H9 (cell line): Measurements from ENCODE around the gene SRPK2. TPM values are rescaled to one million over a fixed set of nuclear protein-coding genes. Genes with fewer than 3 reads are reported as not detected.

Source experiments
- DNase-seq: peaks from one replicate; pipeline ENCODE4 v3.0.0-alpha.2; 2017
- H2AFZ ChIP-seq: one replicate; pipeline ENCODE4 v1.6.1; 2013; ENCODE audit warnings: mild to moderate bottlenecking, low read length, control low read depth, moderate library complexity
- H2AK5ac ChIP-seq: 2 replicates; pipeline ENCODE4 v1.6.1; 2013; ENCODE audit warnings: low read length, control low read depth, mixed read lengths; ENCODE audit not compliant: insufficient read length
- H2BK120ac ChIP-seq: one replicate; pipeline ENCODE4 v1.6.1; 2013; ENCODE audit warnings: low read depth, mild to moderate bottlenecking, low read length, control low read depth, inconsistent platforms; ENCODE audit not compliant: poor library complexity, severe bottlenecking
- H2BK12ac ChIP-seq: 2 replicates; pipeline ENCODE4 v1.6.1; 2013; ENCODE audit warnings: low read length, control low read depth, mixed read lengths, low read depth; ENCODE audit not compliant: insufficient read length
- H2BK15ac ChIP-seq: 2 replicates; pipeline ENCODE4 v1.6.1; 2013; ENCODE audit warnings: low read depth, low read length, control low read depth
- H2BK20ac ChIP-seq: one replicate; pipeline ENCODE4 v1.6.1; 2013; ENCODE audit warnings: low read depth, mild to moderate bottlenecking, low read length, control low read depth, inconsistent platforms; ENCODE audit not compliant: poor library complexity, severe bottlenecking
- H2BK5ac ChIP-seq: 2 replicates; pipeline ENCODE4 v1.6.1; 2013; ENCODE audit warnings: low read length, control low read depth, mixed read lengths; ENCODE audit not compliant: insufficient read length
- H3K14ac ChIP-seq: 2 replicates; pipeline ENCODE4 v1.6.1; 2013; ENCODE audit warnings: low read length, control low read depth; ENCODE audit not compliant: insufficient read depth
- H3K18ac ChIP-seq: 2 replicates; pipeline ENCODE4 v1.6.1; 2013; ENCODE audit warnings: low read depth, mild to moderate bottlenecking, mixed read lengths, low read length, control low read depth; ENCODE audit not compliant: insufficient read length
- H3K23ac ChIP-seq: 2 replicates; pipeline ENCODE4 v1.6.1; 2013; ENCODE audit warnings: low read length, control low read depth, mixed read lengths, low read depth; ENCODE audit not compliant: insufficient read length
- H3K23me2 ChIP-seq: 2 replicates; pipeline ENCODE4 v1.6.1; 2013; ENCODE audit warnings: low read depth, mild to moderate bottlenecking, mixed read lengths, low read length, control low read depth; ENCODE audit not compliant: insufficient read length, poor library complexity, severe bottlenecking
- H3K27ac ChIP-seq: 2 replicates; pipeline ENCODE4 v1.5.1; 2013; ENCODE audit warnings: low read length, control low read depth, mixed read lengths, low read depth; ENCODE audit not compliant: insufficient read length
- H3K27me3 ChIP-seq: 2 replicates; pipeline ENCODE4 v1.6.1; 2013; ENCODE audit warnings: low read length, control low read depth, inconsistent platforms; ENCODE audit not compliant: insufficient read depth
- H3K4ac ChIP-seq: 2 replicates; pipeline ENCODE4 v1.6.1; 2013; ENCODE audit warnings: low read depth, mild to moderate bottlenecking, control low read depth, inconsistent platforms, low read length, moderate library complexity
- H3K4me1 ChIP-seq: 2 replicates; pipeline ENCODE4 v1.6.1; 2013; ENCODE audit warnings: low read length, control low read depth, inconsistent platforms; ENCODE audit not compliant: insufficient read depth
- H3K4me2 ChIP-seq: 2 replicates; pipeline ENCODE4 v1.6.1; 2013; ENCODE audit warnings: low read length, control low read depth, mixed read lengths; ENCODE audit not compliant: insufficient read length, insufficient read depth
- H3K56ac ChIP-seq: 2 replicates; pipeline ENCODE4 v1.6.1; 2013; ENCODE audit warnings: low read depth, mild to moderate bottlenecking, mixed read lengths, low read length, control low read depth; ENCODE audit not compliant: insufficient read length
- H3K79me1 ChIP-seq: 2 replicates; pipeline ENCODE4 v1.6.1; 2013; ENCODE audit warnings: low read depth, mild to moderate bottlenecking, moderate library complexity, low read length, control low read depth, inconsistent platforms; ENCODE audit not compliant: insufficient read depth, poor library complexity, severe bottlenecking
- H3K79me2 ChIP-seq: 2 replicates; pipeline ENCODE4 v1.6.1; 2013; ENCODE audit warnings: low read length, control low read depth, inconsistent platforms; ENCODE audit not compliant: insufficient read depth
- H3K9ac ChIP-seq: 2 replicates; pipeline ENCODE4 v1.6.1; 2013; ENCODE audit warnings: low read length, control low read depth, mixed read lengths; ENCODE audit not compliant: insufficient read length; ENCODE audit errors: extremely low read depth
- H3K9me3 ChIP-seq: one replicate; pipeline ENCODE4 v1.6.1; 2013; ENCODE audit warnings: low read depth, low read length, inconsistent platforms; ENCODE audit not compliant: control insufficient read depth
- H3T11ph ChIP-seq: one replicate; pipeline ENCODE4 v1.6.1; 2013; ENCODE audit warnings: mild to moderate bottlenecking, low read length, control low read depth, inconsistent platforms
- H4K20me1 ChIP-seq: one replicate; pipeline ENCODE4 v1.6.1; 2013; ENCODE audit not compliant: control insufficient read depth, insufficient read length, insufficient read depth
- H4K5ac ChIP-seq: 2 replicates; pipeline ENCODE4 v1.6.1; 2013; ENCODE audit warnings: low read depth, mild to moderate bottlenecking, mixed read lengths, low read length, control low read depth; ENCODE audit not compliant: insufficient read length
- H4K8ac ChIP-seq: replicated peaks from 2 replicates; pipeline ENCODE4 v1.6.1; 2013; ENCODE audit warnings: low read length, control low read depth, mixed read lengths, low read depth; ENCODE audit not compliant: insufficient read length
- H4K91ac ChIP-seq: 2 replicates; pipeline ENCODE4 v1.6.1; 2013; ENCODE audit warnings: low read depth, mild to moderate bottlenecking, moderate library complexity, mixed read lengths, low read length, control low read depth; ENCODE audit not compliant: insufficient read length
- H3K27ac Mint-ChIP-seq, 3 experiments: 2 replicates in 2 of 3; 3 replicates in 1 of 3; pipeline ENCODE4 v1.8.0; 2020 to 2021; ENCODE audit warnings: mixed read lengths in 3 of 3, mild to moderate bottlenecking in 1 of 3, moderate library complexity in 1 of 3
- H3K27me3 Mint-ChIP-seq: 2 replicates; pipeline ENCODE4 v1.8.0; 2021; ENCODE audit warnings: low read depth, mild to moderate bottlenecking, moderate library complexity, mixed read lengths
- H3K36me3 Mint-ChIP-seq, 3 experiments: 2 replicates in 2 of 3; 3 replicates in 1 of 3; pipeline ENCODE4 v1.8.0; 2020 to 2021; ENCODE audit warnings: low read depth in 3 of 3, mixed read lengths in 3 of 3; ENCODE audit not compliant: insufficient read depth in 1 of 3
- H3K4me1 Mint-ChIP-seq, 2 experiments: 2 replicates each; pipeline ENCODE4 v1.8.0; 2020; ENCODE audit warnings: mixed read lengths in 2 of 2
- H3K4me3 Mint-ChIP-seq, 2 experiments: 2 replicates in 1 of 2; 3 replicates in 1 of 2; pipeline ENCODE4 v1.8.0; 2020 to 2021; ENCODE audit warnings: mild to moderate bottlenecking in 2 of 2, mixed read lengths in 2 of 2, moderate library complexity in 1 of 2
- H3K9me3 Mint-ChIP-seq, 2 experiments: 2 replicates in 1 of 2; 3 replicates in 1 of 2; pipeline ENCODE4 v1.8.0; 2020; ENCODE audit warnings: mild to moderate bottlenecking in 2 of 2, mixed read lengths in 2 of 2, moderate library complexity in 1 of 2
- CTCF ChIP-seq: fragments of 200-600 bp; sonication (generic); conservative IDR thresholded peaks from 3 replicates; pipeline ENCODE4 v1.8.0; 2021; ENCODE audit warnings: antibody characterized with exemption, mild to moderate bottlenecking
- WGBS: extraction: QIAGEN DNeasy Blood & Tissue Kit; methylation state at CpG from one replicate; pipeline ENCODE4 v1.1.7; 2013; ENCODE audit warnings: missing lambda C conversion rate, low lambda C conversion rate, mixed read lengths; ENCODE audit not compliant: insufficient read length; ENCODE audit errors: extremely low coverage; 5-methylcytosine and 5-hydroxymethylcytosine counted together
- total RNA-seq: library from RNA; stranded (reverse); gene quantifications from 2 replicates; pipeline ENCODE4 v1.2.1, GENCODE V29; 2021

Gene SRPK2
- total RNA-seq, 1 experiment from 2014 or later, result 41.1 TPM

DNA sequence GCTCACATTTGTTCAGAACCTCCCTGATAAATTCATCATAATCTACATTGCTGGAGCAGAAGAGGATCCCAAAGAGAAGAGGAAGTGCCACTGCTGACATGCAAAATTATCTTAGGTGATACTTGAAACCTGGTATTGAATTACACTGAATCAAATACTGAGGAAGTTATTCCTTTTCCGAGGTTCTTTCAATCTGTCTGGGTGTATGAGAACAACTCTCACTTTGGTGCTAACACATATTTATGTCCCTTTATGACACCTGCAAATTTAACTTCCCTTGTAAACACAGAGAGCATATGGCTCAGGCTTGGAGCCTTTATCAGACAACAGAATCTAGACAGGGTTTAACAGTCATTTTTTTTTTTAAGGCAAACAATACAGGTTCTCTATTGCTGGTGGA lies 131.4 kb downstream of the SRPK2 start:
- Mint-ChIP-seq H3K9me3 (peaks cover 12 to 19% of the 10 kb centered on the region in 2 experiments), H3K4me3 (peak overlapping the region in 1 of 2 experiments; percentile 35; a peak in 2 of 5 replicates), H3K27me3 (no peaks in the 10 kb centered on the region), H3K27ac (peak overlapping the region in 2 of 3 experiments; percentile 28 to 83; a peak in 3 of 7 replicates), H3K4me1 (peaks cover 41 to 43% of the 10 kb centered on the region in 2 experiments), H3K36me3 (peaks cover 10 to 16% (median 14%) of the 10 kb centered on the region in 3 experiments)
- Histone ChIP-seq H3K4ac (no peak overlapping the region), H2BK20ac (no peak overlapping the region), H2BK120ac (no peak overlapping the region), H3K9me3 (no peaks in the 10 kb centered on the region), H4K20me1 (no peaks in the 10 kb centered on the region), H3K79me1 (peaks cover 2% of the 10 kb centered on the region), H2AFZ (no peak overlapping the region), H3K56ac (no peak overlapping the region), H4K5ac (no peak overlapping the region), H3K27ac (no peak overlapping the region), H3K18ac (no peak overlapping the region), H3K23me2 (no peaks in the 10 kb centered on the region), H3K79me2 (peaks cover 4% of the 10 kb centered on the region; the same call in 1 of the 2 replicates), H4K91ac (no peak overlapping the region), H4K8ac (no peak overlapping the region), H2AK5ac (no peak overlapping the region), H3K4me2 (peak overlapping the region; percentile 29), H2BK5ac (no peak overlapping the region), H3T11ph (no peak overlapping the region), H3K9ac (peak overlapping the region; percentile 31), H3K27me3 (no peaks in the 10 kb centered on the region), H2BK15ac (no peak overlapping the region), H2BK12ac (no peak overlapping the region), H3K23ac (no peak overlapping the region), H3K14ac (no peak overlapping the region), H3K4me1 (peaks cover 15% of the 10 kb centered on the region)
- no CpG with 5 or more reads among the region's 1 CpG for WGBS
- TF ChIP-seq CTCF, result no peak
- DNase-seq, result no peak
